ENCODE results near the gene GAS6.

Gene GAS6

DNA sequence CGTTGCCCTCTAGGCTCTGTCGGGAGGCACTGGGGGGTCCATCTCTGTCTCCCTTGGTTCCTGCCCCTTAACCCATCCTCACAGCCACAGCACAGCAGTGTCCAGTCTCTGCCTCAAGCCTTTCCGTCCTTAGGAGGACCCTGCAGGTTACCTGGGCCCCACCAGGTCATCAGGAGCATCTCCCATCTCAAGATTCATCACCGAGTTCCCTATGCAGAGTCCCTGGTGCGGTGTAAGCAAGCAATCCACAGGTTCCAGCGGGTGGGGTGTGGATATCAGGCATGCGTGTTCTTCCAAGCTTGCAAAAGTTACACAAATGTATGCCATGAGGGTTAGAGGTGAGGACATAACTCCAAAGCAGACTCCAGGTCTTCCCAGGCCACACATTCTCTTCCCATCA is 20.9 kb upstream of the GAS6 start:
- Mint-ChIP-seq H3K9me3 (no peaks in the 10 kb centered on the region), H3K36me3 (ENCODE audit: low read depth) (no peaks in the 10 kb centered on the region), H3K4me3 (no peak overlapping the region), H3K27me3 (ENCODE audit: low read depth) (peaks cover 10% of the 10 kb centered on the region), H3K27ac (no peak overlapping the region), H3K4me1 (peaks cover 24% of the 10 kb centered on the region)
- TF ChIP-seq, protein P1, sequence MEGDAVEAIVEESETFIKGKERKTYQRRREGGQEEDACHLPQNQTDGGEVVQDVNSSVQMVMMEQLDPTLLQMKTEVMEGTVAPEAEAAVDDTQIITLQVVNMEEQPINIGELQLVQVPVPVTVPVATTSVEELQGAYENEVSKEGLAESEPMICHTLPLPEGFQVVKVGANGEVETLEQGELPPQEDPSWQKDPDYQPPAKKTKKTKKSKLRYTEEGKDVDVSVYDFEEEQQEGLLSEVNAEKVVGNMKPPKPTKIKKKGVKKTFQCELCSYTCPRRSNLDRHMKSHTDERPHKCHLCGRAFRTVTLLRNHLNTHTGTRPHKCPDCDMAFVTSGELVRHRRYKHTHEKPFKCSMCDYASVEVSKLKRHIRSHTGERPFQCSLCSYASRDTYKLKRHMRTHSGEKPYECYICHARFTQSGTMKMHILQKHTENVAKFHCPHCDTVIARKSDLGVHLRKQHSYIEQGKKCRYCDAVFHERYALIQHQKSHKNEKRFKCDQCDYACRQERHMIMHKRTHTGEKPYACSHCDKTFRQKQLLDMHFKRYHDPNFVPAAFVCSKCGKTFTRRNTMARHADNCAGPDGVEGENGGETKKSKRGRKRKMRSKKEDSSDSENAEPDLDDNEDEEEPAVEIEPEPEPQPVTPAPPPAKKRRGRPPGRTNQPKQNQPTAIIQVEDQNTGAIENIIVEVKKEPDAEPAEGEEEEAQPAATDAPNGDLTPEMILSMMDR (IDR thresholded peaks at IDR 0.05; ENCODE audit: unreplicated experiment in 3 of 3): no peak

- Mint-ChIP-seq H3K27me3 (ENCODE audit: low read depth) (peaks cover 10% of the 10 kb centered on the region), H3K9me3 (no peaks in the 10 kb centered on the region), H3K27ac (no peak overlapping the region), H3K4me1 (peaks cover 30% of the 10 kb centered on the region), H3K4me3 (no peak overlapping the region), H3K36me3 (ENCODE audit: low read depth) (no peaks in the 10 kb centered on the region)
- TF ChIP-seq, protein P1 (IDR thresholded peaks at IDR 0.05; ENCODE audit: unreplicated experiment in 3 of 3): no peak
Measured at GRCh38 chr13:113883921-113884804, 20.3 kb upstream of the GAS6 start.

DNA sequence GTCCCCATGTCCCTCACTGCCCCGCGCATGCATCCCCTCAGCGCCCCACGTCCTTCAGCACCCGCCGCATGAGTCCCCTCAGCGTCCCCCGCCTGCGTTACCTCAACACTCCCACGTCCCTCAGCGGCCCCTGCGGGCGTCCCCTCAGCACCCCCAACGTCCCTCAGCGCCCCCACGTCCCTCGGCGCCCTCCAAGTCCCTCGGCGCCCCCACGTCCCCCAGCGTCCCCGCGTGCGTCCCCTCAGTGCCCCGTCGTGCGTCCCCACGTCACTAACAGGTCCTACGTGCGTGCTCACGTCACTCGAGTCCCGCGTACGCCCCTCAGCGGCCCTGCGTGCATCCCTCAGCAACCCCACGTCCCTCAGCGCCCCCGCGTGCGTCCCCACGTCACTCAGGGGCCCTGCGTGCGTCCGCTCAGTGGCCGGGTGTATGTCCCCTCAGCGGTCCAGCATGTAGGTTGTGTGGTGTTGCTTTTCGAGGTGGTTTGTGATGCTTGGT is 19.5 kb upstream of the GAS6 start:
- Mint-ChIP-seq H3K27ac (no peak overlapping the region), H3K36me3 (ENCODE audit: low read depth) (no peaks in the 10 kb centered on the region), H3K27me3 (ENCODE audit: low read depth) (peaks cover 9% of the 10 kb centered on the region), H3K4me3 (no peak overlapping the region), H3K4me1 (peaks cover 31% of the 10 kb centered on the region), H3K9me3 (no peaks in the 10 kb centered on the region)
- TF ChIP-seq, protein P1 (IDR thresholded peaks at IDR 0.05; ENCODE audit: unreplicated experiment in 3 of 3): no peak

- peaks cover 4% of the 10 kb centered on the region for H3K27me3 Mint-ChIP-seq (ENCODE audit: low read depth)
- TF ChIP-seq, protein P1 (IDR thresholded peaks at IDR 0.05; ENCODE audit: unreplicated experiment in 3 of 3): no peak
- no peaks in the 10 kb centered on the region for H3K36me3 Mint-ChIP-seq (ENCODE audit: low read depth)
- peaks cover 27% of the 10 kb centered on the region for H3K4me1 Mint-ChIP-seq
- no peaks in the 10 kb centered on the region for H3K9me3 Mint-ChIP-seq
- H3K4me3 Mint-ChIP-seq: no peak overlapping the region
- no peak overlapping the region for H3K27ac Mint-ChIP-seq
Measured at GRCh38 chr13:113882716-113883115, 18.8 kb upstream of the GAS6 start.

- Mint-ChIP-seq H3K4me3 (no peak overlapping the region), H3K27me3 (ENCODE audit: low read depth) (peaks cover 4% of the 10 kb centered on the region), H3K9me3 (no peaks in the 10 kb centered on the region), H3K4me1 (peaks cover 24% of the 10 kb centered on the region), H3K36me3 (ENCODE audit: low read depth) (no peaks in the 10 kb centered on the region), H3K27ac (no peak overlapping the region)
- TF ChIP-seq, protein P1 (IDR thresholded peaks at IDR 0.05; ENCODE audit: unreplicated experiment in 3 of 3): no peak
Measured at GRCh38 chr13:113882267-113882630, 18.4 kb upstream of the GAS6 start.

Data from nephron (organoid).